Activated T-cell treated with anti-CD3 and anti-CD28 coated beads, Interleukin-2, amount 50 U/mL, for 48 hours (primary cell): ENCODE results near the gene CEP128.

ENCODE experiments used
- DNase-seq, 2 experiments: peaks; one replicate each; pipeline ENCODE4 v3.0.0-alpha.2; 2020

Gene CEP128

GRCh38 chr14:80658155-80658554, 283.4 kb downstream of the CEP128 start:
- no peak for DNase-seq

DNA sequence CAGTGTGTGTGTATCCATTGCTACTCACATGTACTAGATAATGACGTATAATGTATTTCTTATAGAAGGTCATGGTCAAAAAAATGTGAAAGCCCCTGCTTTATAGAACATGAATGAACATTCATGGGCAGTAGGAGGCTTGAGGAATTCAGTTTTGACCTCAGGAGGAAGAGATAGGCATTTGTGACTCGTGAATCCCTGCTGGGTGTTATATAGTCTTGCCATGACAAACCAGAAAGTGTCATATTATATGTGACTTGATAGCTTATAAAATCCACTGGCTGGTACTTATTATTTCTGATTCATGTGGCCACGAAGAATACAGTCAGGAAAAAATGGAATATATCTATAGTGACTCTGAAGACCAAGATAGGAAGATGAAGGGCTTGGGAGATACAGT, 287.6 kb downstream of the CEP128 start:
- no peak for DNase-seq

- no peak for DNase-seq
Observed at GRCh38 chr14:80645667-80646413, 295.7 kb downstream of the CEP128 start.

GRCh38 chr14:80644826-80645225, 296.7 kb downstream of the CEP128 start:
- DNase-seq: no peak

GRCh38 chr14:80638620-80639515, 302.7 kb downstream of the CEP128 start:
- DNase-seq: no peak

GRCh38 chr14:80637756-80638619, 303.6 kb downstream of the CEP128 start:
- no peak for DNase-seq

- DNase-seq: no peak
Observed at GRCh38 chr14:80636071-80636470, 305.5 kb downstream of the CEP128 start.

DNA sequence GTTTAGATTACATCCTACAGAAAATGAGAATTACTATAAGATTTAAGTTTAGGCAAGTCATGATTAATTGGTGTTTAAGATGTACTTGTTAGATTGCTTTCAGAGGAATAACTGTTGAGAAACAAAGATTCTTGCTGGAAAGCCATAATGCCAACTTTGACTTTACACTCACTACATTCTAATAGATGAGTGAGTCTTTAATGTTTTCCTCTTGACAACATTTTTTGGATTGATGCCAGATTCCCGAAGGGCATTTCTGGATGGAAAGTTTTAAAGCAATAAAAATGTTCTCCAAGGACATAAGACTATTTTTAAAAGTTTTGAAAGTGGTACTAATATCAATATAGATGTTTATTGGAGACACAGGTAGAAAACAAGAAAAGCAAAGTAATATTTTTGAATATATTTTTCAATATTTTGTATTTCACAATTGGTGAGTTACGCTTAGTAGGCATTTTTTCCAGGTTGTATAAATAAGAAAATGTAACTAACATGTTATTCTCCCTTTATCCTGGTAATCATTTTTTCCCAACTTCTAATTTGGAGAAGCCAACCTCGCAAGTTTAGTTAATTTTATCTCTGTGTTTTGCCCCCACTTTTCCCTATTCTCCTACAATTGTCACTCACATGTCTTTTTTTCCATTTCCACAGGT, 307.3 kb downstream of the CEP128 start:
- no peak for DNase-seq

- DNase-seq: no peak
Observed at GRCh38 chr14:80629606-80630005, 311.9 kb downstream of the CEP128 start.

- no peak for DNase-seq
Observed at GRCh38 chr14:80628547-80628946, 313.0 kb downstream of the CEP128 start.

DNA sequence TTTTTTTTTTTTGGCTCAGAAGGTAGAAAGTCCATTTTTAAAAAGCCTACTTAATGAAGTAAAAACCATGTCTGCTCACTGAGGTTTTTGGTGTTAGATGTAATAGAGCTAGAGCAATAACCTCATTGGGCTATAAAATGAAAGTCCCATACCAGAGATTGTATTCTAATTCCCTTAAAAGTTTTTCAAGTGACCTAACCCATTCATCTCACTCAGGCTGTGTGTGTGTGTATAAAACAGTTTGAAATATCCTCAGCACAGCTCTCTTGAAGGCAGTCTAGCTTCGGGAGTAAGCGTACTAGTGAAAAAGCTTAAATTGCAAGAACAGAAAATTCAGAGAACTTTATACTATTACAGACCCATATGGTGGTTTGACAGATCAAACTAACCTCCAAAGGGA, 313.8 kb downstream of the CEP128 start:
- no peak for DNase-seq

DNA sequence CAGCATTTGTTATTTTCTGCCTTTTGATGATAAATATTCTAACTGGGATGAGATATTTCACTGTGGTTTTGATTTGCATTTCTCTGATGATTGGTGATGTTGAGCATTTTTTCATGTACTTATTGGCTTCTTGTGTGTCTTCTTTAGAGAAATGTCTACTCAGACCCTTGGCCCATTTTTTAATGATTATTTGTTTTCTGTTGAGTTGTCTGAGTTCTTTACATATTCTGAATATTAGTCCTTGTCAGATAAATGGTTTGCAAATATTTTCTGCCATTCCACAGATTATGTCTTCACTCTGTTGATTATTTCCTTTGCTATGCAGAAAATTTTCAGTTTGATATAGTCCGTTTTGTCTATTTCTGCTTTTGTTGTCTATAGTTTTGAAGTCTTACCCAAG, 317.0 kb downstream of the CEP128 start:
- DNase-seq: no peak

GRCh38 chr14:80621701-80622100, 319.8 kb downstream of the CEP128 start:
- DNase-seq: no peak

- DNase-seq: no peak
Observed at GRCh38 chr14:80620434-80620833, 321.1 kb downstream of the CEP128 start.

GRCh38 chr14:80618751-80619329, 322.7 kb downstream of the CEP128 start:
- no peak for DNase-seq

DNA sequence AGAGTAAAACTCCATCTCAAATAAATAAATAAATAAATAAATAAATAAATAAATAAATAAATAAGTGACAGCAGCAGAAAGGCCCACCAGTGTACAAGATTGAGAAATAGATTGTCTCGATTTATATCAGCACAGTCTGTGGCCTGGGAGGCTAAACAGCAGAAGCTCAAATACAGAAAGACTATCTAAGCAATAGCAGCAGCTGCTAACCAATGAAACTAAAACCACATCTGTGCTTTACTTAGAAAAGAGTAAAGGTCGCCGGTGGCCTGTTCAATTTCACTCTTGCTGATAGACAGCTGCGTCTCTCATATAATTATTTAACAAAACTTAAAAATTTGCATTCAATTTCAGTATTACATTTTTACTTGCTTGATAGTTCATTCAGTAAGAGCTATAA, 325.7 kb downstream of the CEP128 start:
- no peak for DNase-seq

DNA sequence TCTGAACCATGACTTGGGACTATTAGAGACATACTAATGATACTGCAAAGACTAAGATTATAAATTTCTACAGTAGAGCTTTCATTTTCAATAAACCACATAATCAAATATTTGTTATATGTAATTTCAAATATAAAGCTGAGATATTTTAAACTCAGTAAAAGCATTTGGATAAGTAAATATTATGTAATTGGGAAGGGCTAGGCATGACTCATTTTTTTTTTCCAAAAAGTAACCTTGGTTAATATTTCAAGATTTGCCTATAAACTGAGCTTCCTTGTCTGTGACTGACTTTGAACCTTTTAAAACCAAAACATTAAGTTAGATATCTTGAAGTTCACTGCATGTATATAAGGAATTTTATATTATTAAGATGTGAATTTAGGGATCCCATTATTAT, 332.5 kb downstream of the CEP128 start:
- no peak for DNase-seq

DNA sequence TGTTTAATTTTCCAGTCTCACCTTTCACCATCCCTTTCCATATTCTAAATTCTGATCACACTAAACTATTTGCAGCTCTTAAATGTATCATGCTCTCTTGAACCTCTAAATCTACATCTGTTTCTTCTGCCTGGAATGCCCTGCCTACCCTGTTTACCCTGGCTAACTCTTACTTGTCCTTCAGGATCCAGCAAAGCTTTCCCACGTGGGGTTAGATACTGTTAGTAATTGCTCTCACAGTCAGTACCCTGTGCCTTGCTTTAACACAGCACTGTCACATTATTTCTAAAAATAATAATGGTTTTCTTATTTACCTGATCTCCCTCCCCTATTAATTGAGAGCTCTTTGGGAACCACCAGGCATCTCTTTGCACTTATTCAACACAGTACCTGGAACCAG, 333.0 kb downstream of the CEP128 start:
- DNase-seq: no peak

- no peak for DNase-seq
Observed at GRCh38 chr14:80607430-80608190, 333.9 kb downstream of the CEP128 start.

- no peak for DNase-seq
Observed at GRCh38 chr14:80606347-80606772, 335.2 kb downstream of the CEP128 start.

GRCh38 chr14:80605536-80605935, 336.0 kb downstream of the CEP128 start:
- no peak for DNase-seq
